ENCODE measurements around the gene BAMBI.

GRCh38 chr10:28678687-28679457, 1.6 kb downstream of the BAMBI start:
- TF ChIP-seq POLR2A (IDR thresholded peaks at IDR 0.05; ENCODE audit: low read length): no peak
- TF ChIP-seq GATA1 (IDR thresholded peaks at IDR 0.05; ENCODE audit: low read depth, low read length): no peak
